HG03575 (cell line): ENCODE results near the gene TCTN3.
A peak's percentile ranks its signal among the peaks of the same experiment; 100 is the strongest.
"Not testable (repeated sequence)": the region's sequence is repeated elsewhere in the genome, so short reads cannot be mapped to it uniquely, and the experiment has no call there.

Experiments used
- ATAC-seq: cut with Tn5 transposase; IDR thresholded peaks from one replicate; pipeline ENCODE4 v1.9.1; 2021; ENCODE audit not compliant: unreplicated experiment, insufficient number of reproducible peaks, low FRiP score; ENCODE audit errors: extremely low read depth

TCTN3 gene

DNA sequence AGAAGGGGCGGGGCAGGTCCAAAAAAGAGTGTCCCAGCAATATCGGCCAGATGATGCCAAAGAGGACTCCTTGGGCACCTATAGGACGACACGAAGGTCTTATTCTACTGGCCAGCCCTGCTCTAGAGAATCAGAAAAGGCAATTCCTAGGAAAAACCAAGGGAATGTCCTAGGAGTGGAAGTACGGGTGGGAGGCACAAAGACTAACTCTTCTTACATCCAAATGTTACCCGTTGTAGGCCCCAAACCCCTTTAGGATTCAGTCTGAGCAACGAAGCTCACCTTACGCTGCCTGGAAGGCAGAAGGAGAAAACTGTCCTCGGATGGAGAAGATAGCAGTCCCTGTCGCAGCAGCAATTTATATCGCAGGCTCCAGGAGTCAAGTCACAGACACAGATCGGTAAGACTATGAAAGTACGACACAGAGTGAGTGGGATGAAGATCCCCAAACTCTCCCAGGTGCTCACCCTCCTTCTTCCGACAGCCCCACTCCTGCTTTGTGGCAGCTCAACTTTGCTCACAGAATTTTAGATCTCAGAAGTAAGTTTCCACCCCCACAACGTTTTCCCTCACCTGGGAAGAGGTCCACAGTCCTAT, 558 bp downstream of the TCTN3 start:
- no peak for ATAC-seq

DNA sequence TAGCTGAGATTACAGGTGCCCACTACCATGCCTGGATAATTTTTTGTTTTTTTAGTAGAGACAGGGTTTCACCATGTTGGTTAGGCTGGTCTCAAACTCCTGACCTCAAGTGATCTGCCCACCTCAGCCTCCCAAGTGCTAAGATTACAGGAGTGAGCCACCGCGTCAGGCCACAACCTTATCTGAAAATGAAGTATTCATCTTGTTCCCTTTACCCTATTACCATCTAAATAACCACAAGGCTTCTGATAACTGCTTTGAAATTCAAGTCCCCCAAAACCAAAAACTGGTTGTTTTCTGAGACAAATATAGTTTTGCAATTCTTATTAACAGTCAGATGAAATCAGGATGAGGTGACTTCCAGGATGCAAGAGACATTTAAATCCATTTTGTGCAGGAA, 2.4 kb downstream of the TCTN3 start:
- ATAC-seq = no peak

DNA sequence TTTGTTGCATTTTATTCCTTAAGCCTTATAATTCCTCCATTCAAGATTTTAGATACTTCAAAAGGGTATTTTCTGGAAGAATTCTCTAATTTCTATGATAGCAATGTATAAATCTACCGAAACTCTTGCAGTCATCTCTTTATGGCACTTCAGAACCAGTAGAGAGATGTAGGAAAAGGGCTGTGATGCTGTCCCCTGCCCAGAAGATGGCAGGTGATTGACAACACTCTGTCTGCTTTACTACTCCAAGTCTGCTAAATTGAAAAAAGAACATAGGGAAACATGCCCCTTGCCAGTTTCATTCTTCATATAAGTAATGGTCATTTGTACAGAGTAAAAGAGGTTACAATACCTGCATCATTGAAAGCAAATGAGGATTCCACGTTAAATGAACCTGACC, 5.1 kb downstream of the TCTN3 start:
- ATAC-seq = no peak

DNA sequence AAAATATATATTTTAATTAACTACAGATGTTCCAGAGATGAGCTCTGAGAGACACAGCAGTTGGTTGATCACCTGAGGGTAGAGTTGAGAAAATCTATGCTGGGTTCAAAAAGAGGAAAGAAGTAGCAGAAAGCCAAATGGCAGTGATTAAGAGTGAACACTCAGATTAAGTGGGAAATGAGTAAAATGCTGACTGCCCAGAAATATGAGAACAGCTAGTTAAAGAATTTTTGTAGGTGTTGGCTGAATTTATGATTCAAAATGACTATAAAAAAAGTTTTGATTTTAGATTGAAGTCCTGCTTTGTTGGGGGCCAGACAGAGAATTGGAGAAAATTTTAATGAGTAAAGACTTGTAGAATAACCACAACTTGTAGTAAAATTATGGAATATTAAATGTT, 9.8 kb downstream of the TCTN3 start:
- no peak for ATAC-seq

- ATAC-seq = no peak
These were observed 18.2 kb downstream of the TCTN3 start for GRCh38 chr10:95675403-95676116.

- ATAC-seq = no peak
These were observed 19.1 kb downstream of the TCTN3 start for GRCh38 chr10:95674643-95675042.

DNA sequence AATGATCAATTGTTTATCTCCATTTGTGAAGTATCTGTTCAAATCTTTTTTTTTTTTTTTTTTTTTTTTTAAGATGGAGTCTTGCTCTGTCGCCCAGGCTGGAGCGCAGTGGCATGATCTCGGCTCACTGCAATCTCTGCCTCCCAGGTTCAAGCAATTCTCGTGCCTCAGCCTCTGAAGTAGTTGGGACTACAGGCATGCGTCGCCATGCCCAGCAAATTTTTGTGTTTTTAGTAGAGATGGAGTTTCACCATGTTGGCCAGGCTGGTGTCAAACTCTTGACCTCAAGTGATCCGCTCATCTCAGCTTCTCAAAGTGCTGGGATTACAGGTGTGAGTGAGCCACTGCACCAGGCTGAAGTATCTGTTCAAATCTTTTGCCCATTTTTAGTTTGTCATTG, 21.1 kb downstream of the TCTN3 start:
- ATAC-seq = not testable (repeated sequence)

GRCh38 chr10:95664543-95664942, 29.2 kb downstream of the TCTN3 start:
- ATAC-seq = no peak

- no peak for ATAC-seq
These were observed 30.2 kb downstream of the TCTN3 start for GRCh38 chr10:95663496-95663895.

DNA sequence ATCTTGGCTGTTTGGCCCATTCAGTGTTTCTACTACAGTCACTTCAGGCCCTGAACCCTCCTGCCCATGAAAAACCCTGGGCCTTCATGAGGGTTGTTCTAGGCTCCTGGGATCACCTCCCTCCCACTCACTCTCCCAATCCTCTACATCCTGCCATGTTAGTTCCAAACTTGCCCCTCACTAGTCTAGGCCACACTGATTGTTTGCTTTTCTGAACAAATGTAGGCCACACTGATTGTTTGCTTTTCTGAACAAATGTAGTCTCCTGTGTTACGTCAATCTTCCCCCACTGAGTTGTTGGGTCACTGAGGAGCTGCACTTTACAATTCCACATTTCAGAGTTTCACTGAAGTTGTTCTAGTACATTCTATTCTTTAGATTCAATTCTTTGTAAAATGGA, 31.9 kb downstream of the TCTN3 start:
- no peak for ATAC-seq

GRCh38 chr10:95660283-95660682, 33.4 kb downstream of the TCTN3 start:
- ATAC-seq = no peak

- no peak for ATAC-seq
These were observed 36.5 kb downstream of the TCTN3 start for GRCh38 chr10:95657250-95657649.

DNA sequence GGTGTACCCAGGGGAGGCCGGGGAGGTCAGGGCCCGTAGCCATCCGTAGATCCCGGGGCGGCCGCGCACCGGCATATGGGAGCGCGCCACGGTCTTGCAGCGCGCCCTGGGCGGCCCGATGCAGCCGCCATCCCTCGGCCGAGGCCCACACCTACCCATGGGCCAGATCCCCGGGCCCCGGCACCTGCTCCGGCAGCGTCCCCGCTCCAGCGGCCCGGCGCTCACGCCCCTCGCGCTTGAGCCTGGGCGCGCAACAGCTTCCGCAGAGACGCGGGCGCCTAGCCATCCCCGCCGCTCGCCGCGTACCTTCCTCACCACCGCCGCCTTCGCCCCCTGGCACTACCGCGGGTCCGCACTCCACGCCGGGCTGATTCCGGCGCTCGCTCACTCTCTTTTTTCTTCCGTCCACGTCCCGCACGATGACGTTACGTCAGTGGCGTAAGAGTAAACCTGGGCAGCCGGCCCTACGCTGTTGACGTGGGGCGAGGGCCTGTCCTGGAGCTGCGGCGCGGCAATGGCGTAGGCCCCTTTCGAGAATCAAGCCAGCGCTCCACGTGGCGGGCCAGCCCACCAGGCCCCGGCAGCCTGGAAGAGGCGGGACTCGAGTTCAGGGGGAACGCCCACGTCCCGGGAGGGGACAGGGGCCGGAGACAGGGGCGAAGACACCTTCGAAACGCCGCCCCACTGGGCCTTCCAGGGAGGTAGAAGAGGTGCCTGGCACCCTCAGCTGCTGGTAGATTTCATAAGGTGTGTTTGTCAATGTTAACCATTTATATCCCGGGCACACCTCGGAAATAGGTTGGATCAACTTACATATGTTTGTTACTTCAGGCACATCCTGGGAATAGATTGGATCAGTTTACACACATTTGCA, 37.2 kb downstream of the TCTN3 start, which contains the start of gene ALDH18A1:
Gene ALDH18A1 (minus strand): TSS at position 421 of the 874 bp plus-strand sequence. CDS start 3,334 bp downstream, outside the sequence.
- peak; percentile 63 for ATAC-seq

- no peak for ATAC-seq
These were observed 38.0 kb downstream of the TCTN3 start for GRCh38 chr10:95655571-95656290.

DNA sequence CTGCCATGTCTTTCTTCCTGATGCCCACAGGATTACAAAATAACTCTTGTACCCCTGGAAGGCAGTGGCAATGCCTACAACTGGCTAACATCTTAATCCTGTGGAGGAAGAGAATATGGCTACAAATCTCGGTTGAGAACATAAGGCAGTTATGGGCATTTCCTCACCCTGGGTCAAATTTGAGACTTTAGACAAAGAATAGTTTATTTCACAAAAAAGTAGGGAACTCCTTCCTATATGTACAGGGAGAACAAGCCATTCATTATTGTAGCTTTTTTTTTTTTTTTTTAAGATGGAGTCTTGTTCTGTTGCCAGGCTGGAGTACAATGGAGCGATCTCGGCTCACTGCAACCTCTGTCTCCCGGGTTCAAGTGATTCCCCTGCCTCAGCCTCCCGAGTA, 39.8 kb downstream of the TCTN3 start:
- no peak for ATAC-seq

- ATAC-seq = no peak
These were observed 42.2 kb downstream of the TCTN3 start for GRCh38 chr10:95651346-95652060.

DNA sequence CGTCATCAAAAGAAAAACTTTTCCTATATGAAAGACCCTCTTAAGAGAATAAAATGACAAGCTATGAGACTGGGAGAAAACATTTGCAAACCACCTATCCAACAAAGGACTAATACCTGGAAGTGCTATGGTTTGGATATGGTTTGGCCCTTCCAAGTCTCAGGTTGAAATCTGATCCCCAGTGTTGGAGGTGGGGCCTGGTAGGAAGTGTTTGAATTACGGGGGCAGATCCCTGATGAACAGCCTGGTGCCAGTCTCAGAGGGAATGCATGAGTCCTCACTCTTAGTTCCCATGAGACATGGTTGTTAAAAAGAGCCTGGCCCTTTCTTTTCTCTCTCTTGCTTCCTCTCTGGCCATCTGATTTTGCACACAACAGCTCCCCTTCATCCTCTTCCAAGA, 43.5 kb downstream of the TCTN3 start:
- ATAC-seq = no peak

- ATAC-seq = no peak
These were observed 45.6 kb downstream of the TCTN3 start for GRCh38 chr10:95648138-95648537.

DNA sequence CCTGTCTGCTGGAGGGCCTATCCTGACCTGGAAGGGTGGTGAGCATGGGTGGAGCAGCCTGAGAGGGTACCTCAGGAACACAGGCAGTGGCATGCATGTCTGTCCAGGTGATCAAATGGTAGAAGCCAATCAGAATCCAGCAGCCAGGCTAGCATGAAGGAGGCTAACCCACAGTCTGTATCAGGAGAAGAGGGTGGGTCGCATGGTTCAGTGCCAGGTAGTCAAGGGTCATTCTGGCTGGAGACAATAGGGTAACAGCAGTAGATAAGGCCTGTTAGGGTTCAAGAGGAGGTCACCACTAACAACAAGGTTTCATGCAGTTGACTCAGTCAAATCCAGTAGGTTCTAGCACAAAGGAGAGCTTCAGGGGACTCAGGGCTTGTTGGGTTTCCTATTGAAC, 47.6 kb downstream of the TCTN3 start:
- ATAC-seq = no peak
